Urothelium cell line (cell line): ENCODE data around the gene GNG14.
"Not testable (repeated sequence)": the region's sequence is repeated elsewhere in the genome, so short reads cannot be mapped to it uniquely, and the experiment has no call there.

ENCODE experiments used
- DNase-seq: peaks from one replicate; pipeline ENCODE4 v3.0.0; 2011; ENCODE audit warnings: low spot score, mixed read lengths
- FAIRE-seq: peaks from 2 replicates; lab custom pipeline; 2011; peaks lifted over from hg19 to GRCh38; lab: Jason Lieb, UNC

Gene GNG14

GRCh38 chr19:12721656-12722565 is 34.1 kb downstream of the GNG14 start:
- no peak for FAIRE-seq
- peak; percentile 38 for DNase-seq

- DNase-seq (peak; percentile 92), FAIRE-seq (no peak)
Observed at GRCh38 chr19:12722566-12723380, 35.0 kb downstream of the GNG14 start.

GRCh38 chr19:12723381-12723640 is 35.5 kb downstream of the GNG14 start:
- DNase-seq (no peak), FAIRE-seq (no peak)

GRCh38 chr19:12723641-12724426 is 36.0 kb downstream of the GNG14 start, which contains the start of gene TNPO2:
Gene TNPO2 (minus strand): TSS chr19:12723932. CDS start chr19:12720977, 2,955 bp downstream.
- DNase-seq (peak; percentile 59), FAIRE-seq (no peak)

GRCh38 chr19:12725612-12726011 is 37.8 kb downstream of the GNG14 start:
- DNase-seq, FAIRE-seq: not testable (repeated sequence)

GRCh38 chr19:12726988-12727316 is 39.2 kb downstream of the GNG14 start:
- DNase-seq (no peak), FAIRE-seq (no peak)

GRCh38 chr19:12727745-12728433 is 40.1 kb downstream of the GNG14 start:
- DNase-seq (no peak), FAIRE-seq (no peak)

- FAIRE-seq (no peak), DNase-seq (no peak)
Observed at GRCh38 chr19:12730064-12730463, 42.3 kb downstream of the GNG14 start.

GRCh38 chr19:12731337-12731736 is 43.5 kb downstream of the GNG14 start:
- FAIRE-seq (no peak), DNase-seq (no peak)

- no peak for DNase-seq
- no peak for FAIRE-seq
Observed at GRCh38 chr19:12733369-12734214, 45.8 kb downstream of the GNG14 start.

- peak; percentile 42 for FAIRE-seq
- peak; percentile 90 for DNase-seq
Observed at GRCh38 chr19:12736995-12737834, 49.4 kb downstream of the GNG14 start, which contains the start of gene GET3. Gene GET3 (plus strand): TSS chr19:12737497. CDS start chr19:12737506, 9 bp downstream.

GRCh38 chr19:12737835-12738351 is 50.1 kb downstream of the GNG14 start:
- DNase-seq (no peak), FAIRE-seq (no peak)
